ENCODE results near the gene EDNRB.

EDNRB gene

DNA sequence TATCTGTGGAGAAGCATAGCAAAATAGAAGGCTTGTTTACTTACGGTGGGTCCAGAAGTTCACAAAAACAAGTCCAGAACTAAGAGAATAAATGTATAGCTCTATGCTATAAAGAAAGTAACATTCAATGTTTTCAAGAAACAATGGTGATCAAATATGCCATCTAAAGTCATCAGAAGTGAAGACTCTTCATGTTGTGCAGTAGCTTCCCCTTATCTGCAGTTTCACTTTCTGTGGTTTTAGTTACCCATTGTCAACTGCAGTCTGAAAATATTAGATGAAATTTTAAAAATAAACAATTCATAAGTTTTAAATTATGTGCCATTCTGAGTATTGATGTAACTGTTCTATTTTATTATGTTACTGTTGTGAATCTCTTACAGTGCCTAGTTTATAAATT lies 72.5 kb downstream of the EDNRB start:
- in situ Hi-C loops (cut with HindIII; ENCODE audit: low sequenced_read_pairs), result loop anchor here (5.0 kb wide), 1 partner anchor 34 kb away; no protein-coding TSS in a partner anchor

All from endothelial cell of hepatic sinusoid (primary cell).